Tibial nerve (tissue), 4 donors: ENCODE results near the gene ZNG1B.
"Not testable (repeated sequence)": the region's sequence is repeated elsewhere in the genome, so short reads cannot be mapped to it uniquely, and the experiment has no call there.

Experiments used
- CTCF ChIP-seq, 5 experiments: fragments of 200-600 bp in 3 of 5; fragments of 450-650 bp in 2 of 5; sonication (generic) in 3 of 5; IDR thresholded peaks; one replicate each; pipeline ENCODE4 v1.5.1; 2016 to 2019; ENCODE audit warnings: antibody characterized with exemption in 5 of 5, mild to moderate bottlenecking in 3 of 5, moderate library complexity in 2 of 5
- EP300 ChIP-seq, 2 donors: sonication (generic); formaldehyde crosslinking; IDR thresholded peaks; one replicate each; pipeline ENCODE4 v1.6.1; 2017; ENCODE audit warnings: antibody characterized with exemption in 2 of 2, mild to moderate bottlenecking in 1 of 2
- POLR2A ChIP-seq, 2 donors: fragments of 450-650 bp; IDR thresholded peaks; one replicate each; pipeline ENCODE4 v1.6.1; 2017; ENCODE audit warnings: antibody characterized with exemption in 2 of 2, mild to moderate bottlenecking in 2 of 2, moderate library complexity in 2 of 2

- not testable (repeated sequence) for TF ChIP-seq CTCF, POLR2A, EP300 (IDR thresholded peaks at IDR 0.05)
Observed at GRCh38 chr2:113437508-113438465, at the start of gene ZNG1B.
